Renal cortex interstitium (tissue), 11 donors: ENCODE data around the gene CEMP1. TPM values are rescaled to one million over a fixed set of nuclear protein-coding genes. Genes with fewer than 3 reads are reported as not detected.

ENCODE experiments used
- DNase-seq, 11 donors: peaks; one replicate each; pipeline ENCODE4 v3.0.0-alpha.2; 2013; ENCODE audit warnings: low read depth in 9 of 11, low spot score in 4 of 11; ENCODE audit errors: extremely low read depth in 1 of 11
- polyA plus RNA-seq, 3 donors: library from polyadenylated mRNA; unstranded; fragments of 120-200 nt; gene quantifications; one replicate each; pipeline ENCODE4 v1.2.1, GENCODE V29; 2013; ENCODE audit not compliant: insufficient read length in 3 of 3

CEMP1 gene
- polyA plus RNA-seq, 3 donors = 1.8 to 4.9 (median 4.1) TPM

DNA sequence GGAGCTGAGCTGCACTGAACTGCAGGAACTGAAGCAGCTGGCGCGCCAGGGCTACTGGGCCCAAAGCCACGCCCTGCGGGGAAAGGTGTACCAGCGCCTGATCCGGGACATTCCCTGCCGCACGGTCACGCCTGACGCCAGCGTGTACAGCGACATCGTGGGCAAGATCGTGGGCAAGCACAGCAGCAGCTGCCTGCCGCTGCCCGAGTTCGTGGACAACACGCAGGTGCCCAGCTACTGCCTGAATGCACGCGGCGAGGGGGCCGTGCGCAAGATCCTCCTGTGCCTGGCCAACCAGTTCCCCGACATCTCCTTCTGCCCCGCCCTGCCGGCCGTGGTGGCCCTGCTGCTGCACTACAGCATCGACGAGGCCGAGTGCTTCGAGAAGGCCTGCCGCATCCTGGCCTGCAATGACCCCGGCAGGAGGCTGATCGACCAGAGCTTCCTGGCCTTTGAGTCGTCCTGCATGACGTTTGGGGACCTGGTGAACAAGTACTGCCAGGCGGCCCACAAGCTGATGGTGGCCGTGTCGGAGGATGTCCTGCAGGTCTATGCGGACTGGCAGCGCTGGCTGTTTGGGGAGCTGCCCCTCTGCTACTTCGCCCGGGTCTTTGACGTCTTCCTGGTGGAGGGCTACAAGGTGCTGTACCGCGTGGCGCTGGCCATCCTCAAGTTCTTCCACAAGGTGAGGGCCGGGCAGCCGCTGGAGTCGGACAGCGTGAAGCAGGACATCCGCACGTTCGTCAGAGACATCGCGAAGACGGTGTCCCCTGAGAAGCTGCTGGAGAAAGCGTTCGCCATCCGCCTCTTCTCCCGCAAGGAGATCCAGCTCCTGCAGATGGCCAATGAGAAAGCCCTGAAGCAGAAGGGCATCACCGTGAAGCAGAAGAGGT, 34.7 kb downstream of the CEMP1 start:
- DNase-seq = no peak

- no peak for DNase-seq
Observed at GRCh38 chr16:2495041-2495440, 36.2 kb downstream of the CEMP1 start.

DNA sequence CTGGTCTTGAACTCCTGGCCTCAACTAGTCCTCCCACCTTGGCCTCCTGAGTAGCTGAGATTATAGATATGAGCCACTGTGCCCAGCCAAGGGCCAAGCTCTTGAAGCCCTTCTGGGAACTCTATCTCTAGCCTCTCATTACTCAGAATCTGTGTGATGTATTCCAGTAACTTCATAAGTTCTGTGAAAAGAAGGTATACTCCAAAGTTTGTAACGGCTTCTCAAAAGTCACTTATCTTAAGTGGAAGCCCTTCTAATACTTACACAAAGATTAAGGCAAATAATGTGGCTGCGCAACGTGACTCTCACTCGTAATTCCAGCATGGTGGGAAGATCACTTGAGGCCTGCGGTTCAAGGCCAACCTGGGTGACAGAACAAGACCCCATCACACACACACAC, 36.6 kb downstream of the CEMP1 start:
- no peak for DNase-seq

GRCh38 chr16:2493605-2494004, 37.6 kb downstream of the CEMP1 start:
- no peak for DNase-seq

GRCh38 chr16:2492292-2492691, 38.9 kb downstream of the CEMP1 start:
- DNase-seq = no peak

DNA sequence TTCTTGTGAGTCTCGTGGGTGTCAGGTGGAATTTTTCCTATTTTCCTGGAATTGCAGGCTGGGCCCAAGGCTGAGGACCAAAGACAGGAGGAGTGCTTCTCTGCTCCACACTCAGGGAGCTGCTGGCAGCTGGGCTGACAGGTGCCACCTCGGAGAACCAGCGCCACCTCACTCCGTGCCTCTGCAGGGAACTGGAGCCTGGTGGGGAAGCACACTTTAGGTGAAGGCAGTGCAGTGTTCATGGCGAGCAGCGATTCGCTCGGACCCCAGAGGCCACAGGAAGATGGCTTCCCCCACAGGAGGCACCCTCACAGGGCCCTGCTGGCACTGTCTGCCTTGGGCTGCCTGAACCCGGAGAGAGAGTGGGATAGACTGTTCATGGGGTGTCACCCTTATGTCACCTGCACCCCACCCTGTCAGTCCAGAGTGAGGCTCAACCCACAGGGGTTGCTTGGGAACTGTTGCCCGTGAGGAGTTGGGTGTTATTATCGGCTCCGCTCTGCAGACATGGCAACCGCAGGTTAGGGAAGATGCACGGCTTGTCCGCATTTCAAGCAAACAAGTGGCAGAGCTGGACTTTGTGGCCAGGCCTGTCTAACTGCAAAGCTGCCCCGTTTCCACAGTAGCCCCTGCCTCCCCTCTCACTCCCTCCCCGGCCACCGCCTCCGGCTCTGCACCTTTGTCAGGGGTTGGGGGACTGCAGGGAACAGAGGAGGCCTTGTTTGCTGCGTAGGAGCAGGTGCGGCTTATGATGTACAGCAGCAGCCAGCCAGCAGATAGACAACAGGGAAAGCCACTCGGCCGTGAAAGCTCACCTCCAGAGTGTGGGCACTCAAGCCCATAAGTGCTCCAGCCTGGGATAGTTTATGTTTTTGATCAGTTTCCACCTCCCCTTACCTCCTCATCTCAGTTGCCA, 40.8 kb downstream of the CEMP1 start:
- DNase-seq = no peak

DNA sequence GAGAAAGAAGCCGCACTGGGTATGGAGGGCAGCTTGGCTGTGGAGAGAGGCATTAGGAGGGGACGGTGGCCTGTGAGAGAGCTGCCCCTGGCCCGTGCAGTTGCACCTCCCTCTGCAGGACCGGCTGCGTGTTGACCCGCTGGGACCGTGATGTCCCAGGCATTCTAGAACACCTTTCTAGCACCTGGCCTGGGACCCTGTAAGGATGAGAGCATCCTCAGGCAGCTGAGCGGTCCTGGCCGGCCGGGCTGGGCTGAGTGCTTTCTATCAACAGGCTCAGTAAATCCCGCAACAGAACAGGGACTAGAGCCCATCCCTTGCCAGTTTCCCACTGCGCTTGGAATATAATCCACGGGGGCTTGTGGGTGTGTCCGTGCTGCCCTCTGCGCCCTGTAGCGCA, 41.6 kb downstream of the CEMP1 start:
- no peak for DNase-seq

DNA sequence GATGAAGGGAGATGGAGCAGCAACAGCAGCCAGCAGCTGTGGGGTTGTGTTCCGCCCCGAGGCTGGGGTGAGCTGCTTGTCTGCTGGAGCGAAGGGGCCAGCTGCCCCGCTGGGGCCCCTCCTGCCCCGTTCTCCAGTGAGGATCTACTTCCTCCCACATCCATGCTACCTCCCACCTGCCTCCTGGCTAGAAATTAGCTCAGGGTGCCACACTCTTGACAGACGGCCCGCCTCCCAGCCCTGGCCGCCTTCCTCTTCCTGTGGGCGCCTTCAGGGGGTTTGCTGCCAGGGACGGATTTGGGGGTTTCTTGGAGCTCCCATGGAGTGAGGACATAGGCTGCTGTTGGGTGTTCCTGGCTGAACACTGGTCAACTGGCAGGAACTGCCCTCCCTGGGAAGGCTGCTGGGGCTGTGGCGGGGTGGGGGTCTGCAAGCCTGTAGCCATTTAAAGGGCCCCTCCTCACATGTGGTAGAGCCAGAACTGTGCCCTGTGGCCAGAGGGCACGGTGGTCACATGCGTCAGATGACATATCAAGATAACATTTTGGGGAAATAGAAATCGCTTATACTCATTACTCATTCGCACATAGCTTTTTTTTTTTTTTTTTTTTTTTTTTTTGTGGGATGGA, 43.2 kb downstream of the CEMP1 start:
- no peak for DNase-seq

- DNase-seq = no peak
Observed at GRCh38 chr16:2487517-2487842, 43.7 kb downstream of the CEMP1 start.

DNA sequence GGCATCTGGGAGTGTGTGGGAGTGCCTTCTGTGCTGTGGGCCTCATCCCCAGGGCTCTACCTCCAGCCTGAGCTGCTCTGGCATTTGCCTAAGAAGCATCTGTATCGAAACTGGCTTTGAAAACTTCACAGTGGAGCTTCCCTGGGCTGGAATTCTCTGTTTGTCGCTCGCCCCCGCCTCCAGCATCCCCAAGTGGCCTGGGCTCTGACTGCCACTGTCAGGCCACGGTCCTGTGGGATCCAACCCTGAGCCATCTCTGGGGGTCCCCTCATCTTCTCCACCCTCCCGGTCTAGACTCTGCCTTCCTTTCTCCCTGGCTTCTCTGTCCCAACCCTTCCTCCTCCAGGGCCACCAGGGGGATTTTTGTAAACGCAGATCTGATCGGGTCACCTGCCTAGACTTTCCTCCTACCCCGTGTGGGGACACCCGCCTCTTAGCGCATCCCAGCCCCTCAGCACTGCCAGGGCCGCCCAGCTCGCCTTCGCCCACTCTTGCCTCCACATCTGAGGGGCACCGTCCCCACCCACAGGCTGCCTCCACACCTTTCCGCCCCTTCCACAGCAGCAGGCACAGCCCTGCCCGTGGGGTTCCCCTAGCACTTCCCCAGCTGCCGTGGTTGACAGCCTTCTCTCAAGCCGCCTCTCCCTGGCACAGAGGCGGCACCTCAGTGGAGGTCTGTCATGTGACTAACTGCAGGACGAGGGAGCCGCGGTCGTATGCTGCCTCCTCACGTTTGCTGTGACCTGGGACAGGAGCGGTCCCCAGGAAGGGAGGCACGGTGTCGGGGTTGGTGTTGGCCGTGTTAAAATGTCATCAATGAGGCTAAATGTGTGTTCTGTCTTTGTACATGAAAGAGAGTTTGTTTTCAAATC, 44.3 kb downstream of the CEMP1 start:
- DNase-seq = no peak

GRCh38 chr16:2485811-2486507, 45.2 kb downstream of the CEMP1 start:
- DNase-seq = no peak

- DNase-seq = no peak
Observed at GRCh38 chr16:2484898-2485508, 46.2 kb downstream of the CEMP1 start.

DNA sequence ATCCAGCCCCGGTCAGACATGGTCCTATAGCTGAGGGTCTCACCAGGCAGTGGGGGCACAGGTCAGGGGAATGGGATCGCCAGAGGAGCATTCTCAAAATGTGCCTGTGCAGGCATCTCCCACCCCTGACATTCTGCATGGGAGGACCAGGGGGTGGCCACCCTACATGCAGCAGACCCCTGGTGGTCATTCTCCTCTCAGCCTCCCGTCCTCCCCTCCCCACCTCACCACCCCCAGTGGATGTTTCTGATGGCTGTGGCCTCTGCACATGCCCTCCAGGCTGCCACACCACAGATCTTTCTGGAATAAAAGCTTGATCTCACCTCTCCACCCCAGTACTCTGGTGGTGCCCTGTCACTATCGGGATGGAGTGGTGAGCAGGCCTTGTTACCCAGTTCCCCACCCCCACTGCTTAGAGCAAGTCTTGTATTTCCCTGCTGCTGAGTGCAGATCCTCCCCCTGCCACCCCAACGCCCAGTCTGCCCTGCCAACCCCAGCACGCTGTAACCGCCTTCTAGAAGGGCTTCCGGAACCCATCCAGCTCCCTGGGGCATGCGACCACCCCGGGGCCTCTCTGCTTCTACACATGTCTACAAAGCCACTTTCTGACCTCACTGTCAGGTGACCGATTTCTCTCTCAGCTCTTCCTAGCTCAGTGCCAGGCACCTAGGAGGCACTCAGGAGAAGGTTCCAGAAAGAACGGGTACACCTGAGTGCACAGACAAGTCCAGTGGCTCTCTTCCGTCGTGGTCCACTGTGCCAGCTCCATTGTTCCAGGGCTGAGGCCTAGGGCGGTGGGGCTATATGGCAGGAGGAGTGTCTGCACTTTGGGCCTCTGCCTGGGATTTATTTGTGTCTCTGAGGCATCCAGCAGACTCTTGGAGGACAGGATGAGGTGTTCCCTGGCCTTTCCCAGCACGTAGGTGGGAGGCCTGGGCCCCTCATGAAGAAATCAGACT, 47.0 kb downstream of the CEMP1 start:
- DNase-seq = no peak

DNA sequence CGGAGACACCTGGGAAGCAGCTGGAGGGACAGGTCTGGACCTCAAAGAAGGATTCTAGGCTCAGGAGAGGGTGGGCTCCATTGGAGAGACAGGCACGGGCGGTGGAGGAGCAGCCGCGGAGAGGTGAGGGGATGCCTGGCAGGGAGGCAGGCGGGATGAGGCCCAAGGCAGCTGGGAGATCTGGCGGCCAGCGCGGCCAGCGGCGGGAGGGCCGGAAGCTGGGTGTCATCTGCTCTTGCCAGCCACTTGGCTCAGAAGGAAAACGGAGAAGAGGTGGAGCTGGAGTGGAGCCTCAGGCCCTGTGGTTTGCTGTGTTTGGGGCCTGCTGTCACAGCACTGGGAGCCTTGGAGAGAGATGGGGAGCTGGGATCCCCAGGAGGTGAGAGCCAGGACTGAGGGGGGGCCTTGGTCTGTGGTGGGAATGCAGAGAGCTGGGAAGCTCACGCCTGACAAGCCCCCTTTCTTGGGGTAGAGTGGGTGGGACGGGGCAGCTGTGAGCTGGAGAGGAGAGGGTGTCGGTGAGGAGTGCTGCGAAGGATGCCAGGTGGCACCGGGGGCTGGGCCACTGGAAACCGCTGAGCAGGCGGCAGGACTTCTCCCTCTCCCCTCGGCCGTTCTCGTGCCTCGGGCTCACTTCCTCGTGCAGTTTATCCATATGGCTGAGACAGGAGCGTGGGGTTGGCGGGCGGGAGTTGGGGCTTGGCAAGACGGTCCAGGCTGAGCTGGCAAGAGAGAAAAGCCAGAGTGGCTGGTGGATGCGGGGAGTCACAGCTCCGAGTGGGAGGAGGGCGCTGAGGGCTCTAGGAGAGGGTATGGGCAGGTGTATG, 48.3 kb downstream of the CEMP1 start:
- DNase-seq = no peak

- DNase-seq = no peak
Observed at GRCh38 chr16:2482249-2482648, 49.0 kb downstream of the CEMP1 start.

- DNase-seq = no peak
Observed at GRCh38 chr16:2481676-2482075, 49.5 kb downstream of the CEMP1 start.
